Right lobe of liver (tissue), 6 donors: ENCODE measurements around the gene SOX8. TPM values are rescaled to one million over a fixed set of nuclear protein-coding genes. Genes with fewer than 3 reads are reported as not detected.

Experiments
- ATAC-seq, 4 donors: fragments of 200-7000 bp; cut with Tn5 transposase; one replicate each; pipeline ENCODE4 v1.9.1; 2020; ENCODE audit warnings: mild to moderate bottlenecking in 4 of 4, moderate library complexity in 4 of 4
- DNase-seq, 3 donors: peaks; one replicate each; pipeline ENCODE4 v3.0.0-alpha.2; 2020
- H3K27ac ChIP-seq, 3 donors: fragments of 200-600 bp; one replicate each; pipeline ENCODE4 v1.8.0; 2022
- H3K27me3 ChIP-seq, 2 donors: fragments of 200-600 bp; one replicate each; pipeline ENCODE4 v1.8.0; 2022
- H3K36me3 ChIP-seq, 4 donors: fragments of 200-600 bp; sonication (generic) in 1 of 4; one replicate each; pipeline versions ENCODE4 v1.5.1 to v1.8.0; 2017 to 2022; ENCODE audit warnings: control low read depth in 1 of 4
- H3K4me1 ChIP-seq, 4 donors: fragments of 200-600 bp; sonication (generic) in 1 of 4; one replicate each; pipeline versions ENCODE4 v1.5.1 to v1.8.0; 2017 to 2022; ENCODE audit warnings: control low read depth in 1 of 4
- H3K4me3 ChIP-seq, 3 donors: fragments of 200-600 bp; one replicate each; pipeline ENCODE4 v1.8.0; 2022
- H3K9me3 ChIP-seq, 4 donors: fragments of 200-600 bp; sonication (generic) in 1 of 4; one replicate each; pipeline versions ENCODE4 v1.5.1 to v1.8.0; 2017 to 2022; ENCODE audit warnings: control low read depth in 1 of 4
- POLR2A ChIP-seq: fragments of 450-650 bp; IDR thresholded peaks from one replicate; pipeline ENCODE4 v1.6.1; 2017; ENCODE audit warnings: antibody characterized with exemption, mild to moderate bottlenecking
- WGBS: methylation state at CpG from one replicate; pipeline ENCODE4 v1.1.6; 2018; ENCODE audit warnings: low coverage, low lambda C conversion rate; ENCODE audit not compliant: insufficient coverage; ENCODE audit errors: missing lambda C conversion rate; 5-methylcytosine and 5-hydroxymethylcytosine counted together
- intact Hi-C, 2 donors: fragments of 100-400 bp; cut with DNase I; formaldehyde crosslinking; loops; one replicate each; pipeline versions ENCODE4 v1.11.2 to v1.14.1; 2022
- total RNA-seq, 6 experiments: library from RNA; depleted of rRNA in 2 of 6; stranded (reverse); fragments of >200 nt in 2 of 6; fragmentation: NEBNext Ultra II Directional in 3 of 6; extraction: Animal tissue kit (Norgen Biotek cat#: 25700) in 3 of 6; gene quantifications; one replicate each; pipeline versions ENCODE4 v1.1.0 to v1.2.4, GENCODE V29; 2016 to 2023
- TF ChIP-seq, protein P1 (sequence below), 4 donors: fragments of 200-600 bp in 3 of 4; fragments of 450-650 bp in 1 of 4; IDR thresholded peaks; one replicate each; pipeline versions ENCODE4 v1.5.1 to v1.8.0; 2016 to 2022; ENCODE audit warnings: antibody characterized with exemption in 4 of 4, mild to moderate bottlenecking in 2 of 4
- donor health status: DM: no; HTN: yes; CAD: no.
- donor health status: DM: no; HTN: no; CAD: no.
- donor health status: DM: no; HTN: no; CAD: no.
- donor health status: DM: no; HTN: yes; CAD: no.
- donor health status: DM: no; HTN: yes; CAD: no.

The SOX8 gene
- total RNA-seq, 6 experiments from 2014 or later: 0.07 to 0.13 (median 0.09) TPM; not detected in 3

- Histone ChIP-seq H3K27me3 (no peaks in the 10 kb centered on the region), H3K36me3 (no peaks in the 10 kb centered on the region)
Measured at GRCh38 chr16:1033128-1033679, 51.6 kb downstream of the SOX8 start.

DNA sequence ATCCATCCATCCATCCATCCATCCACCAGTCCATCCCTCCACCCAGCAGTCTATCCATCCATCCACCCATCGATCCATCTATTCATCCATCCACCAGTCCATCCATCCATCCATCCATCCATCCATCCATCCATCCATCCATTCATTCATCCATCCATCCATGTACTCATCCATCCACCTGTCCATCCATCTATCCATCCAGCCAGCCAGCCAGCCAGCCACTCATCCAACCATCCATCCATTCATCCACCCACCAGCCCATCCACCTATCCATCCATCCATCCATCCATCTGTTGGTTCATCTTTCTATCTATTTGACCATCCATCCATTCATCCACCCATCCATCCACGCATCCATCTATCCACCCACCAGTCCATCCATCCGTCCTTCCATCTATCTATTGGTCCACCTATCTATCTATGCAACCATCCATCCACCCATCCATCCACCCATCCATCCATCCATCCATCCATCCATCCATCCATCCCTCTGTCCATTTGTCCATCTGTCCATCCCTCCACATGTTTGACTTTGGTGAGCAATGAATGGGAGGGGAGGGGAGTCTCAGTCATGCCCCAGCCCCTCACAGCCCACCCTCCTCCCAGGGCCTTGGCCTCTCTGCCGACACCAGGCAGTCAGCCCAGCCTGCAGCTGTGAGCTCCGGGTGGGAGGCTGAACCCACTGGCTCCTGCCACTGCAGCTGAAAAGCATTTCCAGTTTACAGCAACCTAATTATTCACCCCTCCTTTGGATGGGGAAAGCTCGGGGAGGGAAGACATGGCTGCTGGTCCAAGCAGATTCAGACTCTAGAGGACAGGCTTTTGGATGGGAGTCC lies 52.9 kb downstream of the SOX8 start:
- H3K27me3 ChIP-seq: no peaks in the 10 kb centered on the region
- no peaks in the 10 kb centered on the region for H3K36me3 ChIP-seq
- no peak overlapping the region for H3K4me3 ChIP-seq
- H3K27ac ChIP-seq: no peak overlapping the region
- ATAC-seq (no peak), DNase-seq (no peak)
- intact Hi-C loops: loop anchor here in 1 of 2 donors (10.0 kb wide), 1 partner anchor 210 kb away; no protein-coding TSS in a partner anchor
- H3K4me1 ChIP-seq: no peaks in the 10 kb centered on the region
- no peaks in the 10 kb centered on the region for H3K9me3 ChIP-seq
- WGBS: 71% methylated on average over 6 of the region's 6 CpGs
- no peak for TF ChIP-seq POLR2A
- TF ChIP-seq, protein P1, sequence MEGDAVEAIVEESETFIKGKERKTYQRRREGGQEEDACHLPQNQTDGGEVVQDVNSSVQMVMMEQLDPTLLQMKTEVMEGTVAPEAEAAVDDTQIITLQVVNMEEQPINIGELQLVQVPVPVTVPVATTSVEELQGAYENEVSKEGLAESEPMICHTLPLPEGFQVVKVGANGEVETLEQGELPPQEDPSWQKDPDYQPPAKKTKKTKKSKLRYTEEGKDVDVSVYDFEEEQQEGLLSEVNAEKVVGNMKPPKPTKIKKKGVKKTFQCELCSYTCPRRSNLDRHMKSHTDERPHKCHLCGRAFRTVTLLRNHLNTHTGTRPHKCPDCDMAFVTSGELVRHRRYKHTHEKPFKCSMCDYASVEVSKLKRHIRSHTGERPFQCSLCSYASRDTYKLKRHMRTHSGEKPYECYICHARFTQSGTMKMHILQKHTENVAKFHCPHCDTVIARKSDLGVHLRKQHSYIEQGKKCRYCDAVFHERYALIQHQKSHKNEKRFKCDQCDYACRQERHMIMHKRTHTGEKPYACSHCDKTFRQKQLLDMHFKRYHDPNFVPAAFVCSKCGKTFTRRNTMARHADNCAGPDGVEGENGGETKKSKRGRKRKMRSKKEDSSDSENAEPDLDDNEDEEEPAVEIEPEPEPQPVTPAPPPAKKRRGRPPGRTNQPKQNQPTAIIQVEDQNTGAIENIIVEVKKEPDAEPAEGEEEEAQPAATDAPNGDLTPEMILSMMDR (IDR thresholded peaks at IDR 0.05): no peak

More at GRCh38 chr16:1033128-1033679, 51.6 kb downstream of the SOX8 start:
- intact Hi-C loops: loop anchor here in 1 of 2 donors (10.0 kb wide), 1 partner anchor 208 kb away; no protein-coding TSS in a partner anchor
- no peak for TF ChIP-seq POLR2A
- TF ChIP-seq, protein P1 (IDR thresholded peaks at IDR 0.05): no peak
- no peak overlapping the region for H3K4me3 ChIP-seq
- DNase-seq (no peak), ATAC-seq (no peak)
- 95% methylated on average over 3 of the region's 3 CpGs for WGBS
- no peaks in the 10 kb centered on the region for H3K4me1 ChIP-seq
- no peak overlapping the region for H3K27ac ChIP-seq
- no peaks in the 10 kb centered on the region for H3K9me3 ChIP-seq

DNA sequence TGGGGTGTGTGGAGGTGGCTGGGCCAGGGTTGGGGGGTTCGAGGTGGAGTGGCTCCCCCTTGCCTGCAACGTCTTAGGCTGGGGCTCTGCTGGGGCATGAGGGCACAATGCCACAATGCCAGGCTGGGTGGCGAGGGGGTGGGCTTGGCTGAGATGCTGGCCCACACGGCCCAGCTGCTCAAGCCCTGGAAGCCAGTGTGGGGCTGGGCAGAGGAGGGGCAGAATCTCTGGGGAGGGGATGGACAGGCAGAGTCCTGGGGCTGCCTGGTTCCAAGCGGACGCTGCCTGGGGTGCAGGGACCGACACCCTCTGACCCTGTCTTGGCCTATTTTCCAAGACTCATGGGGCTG lies 53.5 kb downstream of the SOX8 start:
- no peak overlapping the region for H3K27ac ChIP-seq
- H3K27me3 ChIP-seq: no peaks in the 10 kb centered on the region
- TF ChIP-seq POLR2A: no peak
- TF ChIP-seq, protein P1 (IDR thresholded peaks at IDR 0.05): no peak
- intact Hi-C loops: loop anchor here in 1 of 2 donors (10.0 kb wide), 1 partner anchor 210 kb away; no protein-coding TSS in a partner anchor
- no peak for ATAC-seq
- WGBS: 69% methylated on average over 3 of the region's 7 CpGs
- DNase-seq: no peak
- H3K4me1 ChIP-seq: no peaks in the 10 kb centered on the region
- no peaks in the 10 kb centered on the region for H3K9me3 ChIP-seq
- no peak overlapping the region for H3K4me3 ChIP-seq
- H3K36me3 ChIP-seq: no peaks in the 10 kb centered on the region

- DNase-seq: no peak
- no peaks in the 10 kb centered on the region for H3K36me3 ChIP-seq
- no peak for ATAC-seq
- H3K27ac ChIP-seq: no peak overlapping the region
- no peak overlapping the region for H3K4me3 ChIP-seq
- TF ChIP-seq POLR2A: no peak
- TF ChIP-seq, protein P1 (IDR thresholded peaks at IDR 0.05): no peak
- no peaks in the 10 kb centered on the region for H3K9me3 ChIP-seq
- H3K4me1 ChIP-seq: no peaks in the 10 kb centered on the region
- 60% methylated on average over 1 of the region's 15 CpGs for WGBS
- intact Hi-C loops: loop anchor here in 1 of 2 donors (10.0 kb wide), 1 partner anchor 211 kb away; no protein-coding TSS in a partner anchor
- no peaks in the 10 kb centered on the region for H3K27me3 ChIP-seq
Measured at GRCh38 chr16:1036166-1036565, 54.6 kb downstream of the SOX8 start.

Other genes with a start within 250 kb of the SOX8 start
- gene CIAO3, start 240.8 kb upstream of the SOX8 start, total RNA-seq: 10 to 100 TPM; 11.9 to 26.1 (median 17.3) TPM
- gene MSLN, start 221.0 kb upstream of the SOX8 start, total RNA-seq: under 1 TPM in 1 of 6 experiments, not detected in 5; 0.25 TPM
- 10 to 100 TPM in 2 of 6 experiments, 1 to 10 TPM in 4; 5.1 to 16.2 (median 6.6) TPM for gene RPUSD1, start 193.4 kb upstream of the SOX8 start, total RNA-seq
- gene CHTF18, start 193.2 kb upstream of the SOX8 start, total RNA-seq: 1 to 10 TPM; 2.9 to 7.8 (median 4.6) TPM
- gene GNG13, start 181.0 kb upstream of the SOX8 start, total RNA-seq: not detected
- gene LMF1, start 10.8 kb upstream of the SOX8 start, total RNA-seq: 10 to 100 TPM; 10.9 to 20.0 (median 13.8) TPM
- gene SSTR5, start 91.0 kb downstream of the SOX8 start, total RNA-seq: not detected
- gene C1QTNF8, start 114.5 kb downstream of the SOX8 start, total RNA-seq: not detected
- 10 to 100 TPM in 1 of 6 experiments, 1 to 10 TPM in 3, under 1 TPM in 2; 0.56 to 14.0 (median 5.0) TPM for gene CACNA1H, start 171.3 kb downstream of the SOX8 start, total RNA-seq
- under 1 TPM in 3 of 6 experiments, not detected in 3; 0.20 to 0.43 (median 0.43) TPM for gene TPSG1, start 243.5 kb downstream of the SOX8 start, total RNA-seq
- gene TPSB2, start 248.4 kb downstream of the SOX8 start, total RNA-seq: 1 to 10 TPM in 2 of 6 experiments, under 1 TPM in 2, not detected in 2; 0.24 to 1.6 (median 0.83) TPM